Fibroblast of the aortic adventitia (primary cell): ENCODE measurements around the gene RNF168. TPM values are rescaled to one million over a fixed set of nuclear protein-coding genes. Genes with fewer than 3 reads are reported as not detected.
"Not testable (repeated sequence)": the region's sequence is repeated elsewhere in the genome, so short reads cannot be mapped to it uniquely, and the experiment has no call there.

Source experiments
- DNase-seq: peaks from one replicate; pipeline ENCODE4 v3.0.0-alpha.2; 2010; ENCODE audit warnings: low read depth
- H3K4me3 ChIP-seq: 2 replicates; pipeline ENCODE4 v1.5.1; 2011; ENCODE audit warnings: low read depth, mild to moderate bottlenecking, control low read depth, low read length, moderate library complexity
- total RNA-seq: library from RNA; depleted of rRNA; stranded (reverse); fragments of >200 nt; gene quantifications from 2 replicates; pipeline ENCODE4 v1.2.3, GENCODE V29; 2012; ENCODE audit warnings: low replicate concordance
- TF ChIP-seq, protein P1 (sequence below): IDR thresholded peaks from 2 replicates; pipeline ENCODE4 v1.5.1; 2011; ENCODE audit warnings: mild to moderate bottlenecking, low read length, control low read depth, inconsistent platforms; ENCODE audit not compliant: insufficient read depth

Gene RNF168
- total RNA-seq, 1 donor = 32.4 TPM

GRCh38 chr3:196493292-196493691, 10.3 kb downstream of the RNF168 start:
- TF ChIP-seq, protein P1, sequence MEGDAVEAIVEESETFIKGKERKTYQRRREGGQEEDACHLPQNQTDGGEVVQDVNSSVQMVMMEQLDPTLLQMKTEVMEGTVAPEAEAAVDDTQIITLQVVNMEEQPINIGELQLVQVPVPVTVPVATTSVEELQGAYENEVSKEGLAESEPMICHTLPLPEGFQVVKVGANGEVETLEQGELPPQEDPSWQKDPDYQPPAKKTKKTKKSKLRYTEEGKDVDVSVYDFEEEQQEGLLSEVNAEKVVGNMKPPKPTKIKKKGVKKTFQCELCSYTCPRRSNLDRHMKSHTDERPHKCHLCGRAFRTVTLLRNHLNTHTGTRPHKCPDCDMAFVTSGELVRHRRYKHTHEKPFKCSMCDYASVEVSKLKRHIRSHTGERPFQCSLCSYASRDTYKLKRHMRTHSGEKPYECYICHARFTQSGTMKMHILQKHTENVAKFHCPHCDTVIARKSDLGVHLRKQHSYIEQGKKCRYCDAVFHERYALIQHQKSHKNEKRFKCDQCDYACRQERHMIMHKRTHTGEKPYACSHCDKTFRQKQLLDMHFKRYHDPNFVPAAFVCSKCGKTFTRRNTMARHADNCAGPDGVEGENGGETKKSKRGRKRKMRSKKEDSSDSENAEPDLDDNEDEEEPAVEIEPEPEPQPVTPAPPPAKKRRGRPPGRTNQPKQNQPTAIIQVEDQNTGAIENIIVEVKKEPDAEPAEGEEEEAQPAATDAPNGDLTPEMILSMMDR = no peak
- no peak overlapping the region for H3K4me3 ChIP-seq
- DNase-seq = no peak

DNA sequence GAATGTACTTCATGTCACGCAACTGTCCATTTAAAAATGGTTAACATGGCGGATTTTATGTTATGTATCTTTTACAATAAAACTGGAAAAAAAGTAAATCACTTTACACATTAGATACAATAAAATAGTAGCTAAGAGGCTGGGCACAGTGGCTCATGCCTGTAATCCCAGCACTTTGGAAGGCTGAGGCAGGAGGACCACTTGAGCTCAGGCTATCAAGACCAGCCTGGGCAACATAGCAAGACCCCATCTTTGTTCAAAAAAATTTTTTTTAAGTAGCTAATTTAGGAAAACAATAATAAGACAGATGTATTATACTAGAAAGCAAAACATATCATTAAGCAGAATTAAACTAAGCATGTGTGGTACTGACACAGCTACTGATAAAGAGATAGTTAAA, 11.5 kb downstream of the RNF168 start:
- TF ChIP-seq, protein P1 = no peak
- DNase-seq = no peak
- no peak overlapping the region for H3K4me3 ChIP-seq

GRCh38 chr3:196489747-196490146, 13.8 kb downstream of the RNF168 start:
- DNase-seq = no peak
- no peak overlapping the region for H3K4me3 ChIP-seq
- TF ChIP-seq, protein P1 = no peak

DNA sequence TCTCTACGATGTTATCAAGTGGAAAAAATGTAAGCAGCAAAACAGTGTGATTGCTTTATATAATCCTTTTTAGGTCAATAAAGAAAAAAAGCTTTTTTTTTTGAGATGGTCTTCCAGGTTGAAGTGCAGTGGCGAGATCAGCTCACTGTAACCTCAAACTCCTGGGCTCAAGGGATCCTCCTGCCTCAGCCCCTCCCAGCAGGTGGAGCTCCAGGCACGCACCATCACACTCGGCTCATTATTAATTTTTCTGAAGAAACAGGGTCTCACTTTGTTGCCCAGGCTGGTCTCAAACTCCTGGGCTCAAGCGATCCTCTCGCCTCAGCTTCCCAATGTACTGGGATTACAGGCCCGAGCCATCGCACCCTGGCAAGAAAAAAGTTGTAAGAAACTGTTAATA, 17.3 kb downstream of the RNF168 start:
- DNase-seq = no peak
- TF ChIP-seq, protein P1 = peak; percentile 23
- no peak overlapping the region for H3K4me3 ChIP-seq

DNA sequence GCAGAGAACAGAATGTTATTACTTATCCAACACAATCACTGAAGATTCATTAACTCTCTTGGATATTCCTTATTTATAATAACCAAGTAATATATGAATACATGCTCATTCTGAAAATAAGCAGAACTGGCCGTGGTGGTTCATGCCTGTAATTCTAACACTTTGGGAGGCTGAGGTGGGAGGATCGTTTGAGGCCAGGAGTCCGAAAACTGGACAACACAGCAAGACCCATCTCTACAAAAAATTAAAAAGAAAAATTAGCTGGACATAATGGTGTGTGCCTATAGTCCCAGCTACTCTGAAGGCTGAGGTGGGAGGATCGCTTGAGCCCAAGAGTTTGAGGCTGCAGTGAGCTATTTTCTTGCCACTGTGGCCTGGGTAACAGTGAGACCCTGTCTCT, 25.9 kb downstream of the RNF168 start:
- no peak overlapping the region for H3K4me3 ChIP-seq
- DNase-seq = no peak
- TF ChIP-seq, protein P1 = no peak

DNA sequence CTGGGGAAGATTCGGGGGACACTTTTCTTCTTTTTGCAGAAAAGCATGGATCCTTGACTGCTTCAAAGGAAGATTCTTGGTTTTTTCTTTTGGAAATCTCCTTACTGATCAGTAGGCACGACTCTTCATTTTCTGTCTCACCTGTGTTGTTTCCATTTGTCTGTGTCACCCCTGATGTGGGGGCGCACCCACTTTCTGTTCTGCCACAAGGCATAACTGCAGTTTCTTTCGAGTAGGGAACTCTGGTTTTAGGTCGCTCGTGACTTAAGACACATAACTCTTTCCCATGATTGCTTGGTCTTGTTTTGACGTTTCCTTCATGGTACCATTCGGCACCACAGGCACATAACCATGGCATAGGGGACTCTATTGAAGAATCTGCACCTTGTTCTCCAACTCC, 31.3 kb downstream of the RNF168 start:
- no peak overlapping the region for H3K4me3 ChIP-seq
- no peak for DNase-seq
- TF ChIP-seq, protein P1 = no peak

GRCh38 chr3:196471551-196471950, 32.0 kb downstream of the RNF168 start:
- TF ChIP-seq, protein P1 = no peak
- no peak for DNase-seq
- no peak overlapping the region for H3K4me3 ChIP-seq

DNA sequence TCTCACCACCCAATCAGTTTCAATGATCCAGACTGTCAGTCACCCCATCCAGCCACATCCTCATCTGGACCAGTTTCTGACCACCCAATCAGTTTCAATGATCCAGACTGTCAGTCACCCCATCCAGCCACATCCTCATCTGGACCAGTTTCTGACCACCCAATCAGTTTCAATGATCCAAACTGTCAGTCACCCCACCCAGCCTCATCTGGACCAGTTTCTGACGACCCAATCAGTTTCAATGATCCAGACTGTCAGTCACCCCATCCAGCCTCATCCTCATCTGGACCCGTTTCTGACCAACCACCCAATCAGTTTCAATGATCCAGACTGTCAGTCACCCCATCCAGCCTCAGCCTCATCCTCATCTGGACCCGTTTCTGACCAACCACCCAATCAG, 33.4 kb downstream of the RNF168 start:
- H3K4me3 ChIP-seq, DNase-seq: not testable (repeated sequence)
